GM18873 (cell line): ENCODE data around the gene FBXL4.

Experiments used
- ATAC-seq: cut with Tn5 transposase; IDR thresholded peaks from one replicate; pipeline ENCODE4 v1.9.1; 2021; ENCODE audit warnings: mild to moderate bottlenecking, moderate library complexity, moderate number of reproducible peaks; ENCODE audit not compliant: unreplicated experiment, low FRiP score

Gene FBXL4

GRCh38 chr6:98841621-98842341 lies 106.0 kb downstream of the FBXL4 start:
- ATAC-seq = no peak

- ATAC-seq = no peak
Observed at GRCh38 chr6:98840996-98841513, 106.7 kb downstream of the FBXL4 start.

- no peak for ATAC-seq
Observed at GRCh38 chr6:98840385-98840784, 107.4 kb downstream of the FBXL4 start.

GRCh38 chr6:98839781-98840361 lies 107.9 kb downstream of the FBXL4 start:
- no peak for ATAC-seq

GRCh38 chr6:98838975-98839374 lies 108.8 kb downstream of the FBXL4 start:
- no peak for ATAC-seq

- ATAC-seq = no peak
Observed at GRCh38 chr6:98838032-98838431, 109.7 kb downstream of the FBXL4 start.

- ATAC-seq = no peak
Observed at GRCh38 chr6:98836962-98837944, 110.5 kb downstream of the FBXL4 start.

GRCh38 chr6:98836025-98836961 lies 111.5 kb downstream of the FBXL4 start:
- no peak for ATAC-seq

GRCh38 chr6:98835149-98836024 lies 112.4 kb downstream of the FBXL4 start:
- ATAC-seq = no peak

- ATAC-seq = peak; percentile 63
Observed at GRCh38 chr6:98834060-98835031, 113.4 kb downstream of the FBXL4 start, which contains the start of gene POU3F2. Gene POU3F2 (plus strand): TSS chr6:98834574. CDS start chr6:98834874, 300 bp downstream.

- ATAC-seq = no peak
Observed at GRCh38 chr6:98833307-98834059, 114.3 kb downstream of the FBXL4 start.

GRCh38 chr6:98833057-98833306 lies 114.8 kb downstream of the FBXL4 start:
- ATAC-seq = no peak

GRCh38 chr6:98832284-98833056 lies 115.3 kb downstream of the FBXL4 start:
- no peak for ATAC-seq

- no peak for ATAC-seq
Observed at GRCh38 chr6:98831959-98832283, 115.8 kb downstream of the FBXL4 start.

- no peak for ATAC-seq
Observed at GRCh38 chr6:98831057-98831958, 116.4 kb downstream of the FBXL4 start.

GRCh38 chr6:98830146-98830545 lies 117.6 kb downstream of the FBXL4 start:
- ATAC-seq = no peak
